CD4-positive, alpha-beta T cell (primary cell): ENCODE data around the gene TRABD2B. TPM values are rescaled to one million over a fixed set of nuclear protein-coding genes. Genes with fewer than 3 reads are reported as not detected.

Experiments used
- ATAC-seq: fragments of 200-7000 bp; cut with Tn5 transposase; one replicate; pipeline ENCODE4 v1.10.0; 2022; ENCODE audit warnings: mild to moderate bottlenecking; ENCODE audit not compliant: poor library complexity
- CTCF ChIA-PET: fragments of 350-600 bp; sonication (Branson Sonifier 250); formaldehyde crosslinking; loops from one replicate; lab custom pipeline; 2021; ENCODE audit warnings: antibody characterized with exemption, inconsistent platforms; lab: Charles Lee
- POLR2A ChIA-PET: fragments of 350-600 bp; sonication (Branson Sonifier 250); formaldehyde crosslinking; loops from one replicate; lab custom pipeline; 2021; ENCODE audit warnings: antibody characterized with exemption, inconsistent platforms; lab: Charles Lee
- DNase-seq, 14 experiments: peaks; one replicate each; pipeline ENCODE4 v3.0.0-alpha.2; 2013 to 2020; ENCODE audit warnings: mixed read lengths in 2 of 14
- H3K27ac ChIP-seq, 2 donors: one replicate each; pipeline versions ENCODE4 v1.5.1 to v1.7.0; 2013; ENCODE audit warnings: low read length in 2 of 2, low read depth in 1 of 2, mild to moderate bottlenecking in 1 of 2
- H3K27me3 ChIP-seq, 2 experiments: 1 replicate in 1 of 2; 2 replicates in 1 of 2; pipeline versions ENCODE4 v1.6.1 to v1.7.0; 2013; ENCODE audit warnings: low read length in 2 of 2, control low read depth in 1 of 2, mild to moderate bottlenecking in 1 of 2, moderate library complexity in 1 of 2; ENCODE audit not compliant: insufficient read depth in 2 of 2, control insufficient read depth in 1 of 2
- H3K36me3 ChIP-seq: one replicate; pipeline ENCODE4 v1.6.1; 2013; ENCODE audit warnings: low read length, control low read depth; ENCODE audit not compliant: insufficient read depth
- H3K4me1 ChIP-seq: one replicate; pipeline ENCODE4 v1.6.1; 2013; ENCODE audit warnings: low read length, control low read depth; ENCODE audit not compliant: insufficient read depth
- H3K4me3 ChIP-seq: one replicate; pipeline ENCODE4 v1.5.1; 2013; ENCODE audit warnings: mild to moderate bottlenecking, low read length, moderate library complexity
- H3K9me3 ChIP-seq, 2 experiments: 1 replicate in 1 of 2; 2 replicates in 1 of 2; pipeline versions ENCODE4 v1.6.1 to v1.7.0; 2013; ENCODE audit warnings: low read length in 2 of 2, mild to moderate bottlenecking in 2 of 2, control low read depth in 1 of 2, moderate library complexity in 1 of 2; ENCODE audit not compliant: control insufficient read depth in 1 of 2, insufficient read depth in 1 of 2
- H3K27ac Mint-ChIP-seq: one replicate; pipeline ENCODE4 v1.8.0; 2020; ENCODE audit warnings: mixed read lengths
- H3K27me3 Mint-ChIP-seq: one replicate; pipeline ENCODE4 v1.8.0; 2021; ENCODE audit warnings: mixed read lengths
- H3K36me3 Mint-ChIP-seq: one replicate; pipeline ENCODE4 v1.8.0; 2021; ENCODE audit warnings: low read depth, mixed read lengths
- H3K4me1 Mint-ChIP-seq: one replicate; pipeline ENCODE4 v1.8.0; 2021; ENCODE audit warnings: low read depth, mixed read lengths
- H3K4me3 Mint-ChIP-seq: one replicate; pipeline ENCODE4 v1.8.0; 2020; ENCODE audit warnings: mild to moderate bottlenecking, mixed read lengths
- H3K9me3 Mint-ChIP-seq: one replicate; pipeline ENCODE4 v1.8.0; 2020; ENCODE audit warnings: mixed read lengths
- intact Hi-C, 2 experiments: fragments of 100-400 bp; cut with DNase I in 1 of 2; cut with micrococcal nuclease in 1 of 2; formaldehyde crosslinking; loops; one replicate each; pipeline versions ENCODE4 v1.15.1 to v1.9.0; 2023 to 2025; cut with DNase I, micrococcal nuclease
- total RNA-seq, 174 experiments: library from RNA in 2 of 174; stranded (reverse) in 2 of 174; gene quantifications; one replicate each; pipeline ENCODE4 v1.2.3 and lab custom pipeline; 2021 to 2026
- TF ChIP-seq, protein P1 (sequence below): fragments of 200-600 bp; IDR thresholded peaks from one replicate; pipeline ENCODE4 v1.8.0; 2022; ENCODE audit warnings: antibody characterized with exemption, mild to moderate bottlenecking

The TRABD2B gene
- total RNA-seq, 2 experiments from 2014 or later = not detected

DNA sequence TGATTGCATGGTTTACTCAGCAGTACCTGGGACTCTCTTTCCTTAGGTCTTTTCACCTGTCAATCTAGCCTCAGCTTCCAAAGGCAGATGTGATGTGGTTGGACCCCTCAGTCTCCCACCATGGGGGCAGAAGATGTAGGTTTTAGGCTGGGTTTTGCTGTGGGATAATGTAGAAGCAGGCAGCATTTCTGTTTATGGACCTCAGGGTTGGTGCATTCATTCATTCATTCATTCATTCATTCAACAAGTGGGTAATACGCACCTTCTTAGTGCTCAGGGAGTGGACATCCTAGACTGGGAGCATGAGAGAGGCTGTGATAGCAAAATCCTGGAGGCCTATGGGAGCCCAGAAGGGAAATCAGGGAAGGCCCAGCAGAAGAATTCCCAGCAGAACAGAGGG lies 209.6 kb downstream of the TRABD2B start:
- Histone ChIP-seq H3K4me3 (no peak overlapping the region), H3K4me1 (no peaks in the 10 kb centered on the region), H3K9me3 (no peaks in the 10 kb centered on the region), H3K36me3 (no peaks in the 10 kb centered on the region), H3K27me3 (no peaks in the 10 kb centered on the region), H3K27ac (no peak overlapping the region)
- Mint-ChIP-seq H3K27me3 (no peaks in the 10 kb centered on the region), H3K4me1 (no peaks in the 10 kb centered on the region), H3K27ac (no peak overlapping the region), H3K4me3 (no peak overlapping the region), H3K36me3 (no peaks in the 10 kb centered on the region), H3K9me3 (no peaks in the 10 kb centered on the region)
- DNase-seq (no peak), ATAC-seq (no peak)
- TF ChIP-seq, protein P1, sequence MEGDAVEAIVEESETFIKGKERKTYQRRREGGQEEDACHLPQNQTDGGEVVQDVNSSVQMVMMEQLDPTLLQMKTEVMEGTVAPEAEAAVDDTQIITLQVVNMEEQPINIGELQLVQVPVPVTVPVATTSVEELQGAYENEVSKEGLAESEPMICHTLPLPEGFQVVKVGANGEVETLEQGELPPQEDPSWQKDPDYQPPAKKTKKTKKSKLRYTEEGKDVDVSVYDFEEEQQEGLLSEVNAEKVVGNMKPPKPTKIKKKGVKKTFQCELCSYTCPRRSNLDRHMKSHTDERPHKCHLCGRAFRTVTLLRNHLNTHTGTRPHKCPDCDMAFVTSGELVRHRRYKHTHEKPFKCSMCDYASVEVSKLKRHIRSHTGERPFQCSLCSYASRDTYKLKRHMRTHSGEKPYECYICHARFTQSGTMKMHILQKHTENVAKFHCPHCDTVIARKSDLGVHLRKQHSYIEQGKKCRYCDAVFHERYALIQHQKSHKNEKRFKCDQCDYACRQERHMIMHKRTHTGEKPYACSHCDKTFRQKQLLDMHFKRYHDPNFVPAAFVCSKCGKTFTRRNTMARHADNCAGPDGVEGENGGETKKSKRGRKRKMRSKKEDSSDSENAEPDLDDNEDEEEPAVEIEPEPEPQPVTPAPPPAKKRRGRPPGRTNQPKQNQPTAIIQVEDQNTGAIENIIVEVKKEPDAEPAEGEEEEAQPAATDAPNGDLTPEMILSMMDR = no peak
- POLR2A ChIA-PET = no interaction called here
- intact Hi-C loops = no loop called here
- CTCF ChIA-PET = no interaction called here

DNA sequence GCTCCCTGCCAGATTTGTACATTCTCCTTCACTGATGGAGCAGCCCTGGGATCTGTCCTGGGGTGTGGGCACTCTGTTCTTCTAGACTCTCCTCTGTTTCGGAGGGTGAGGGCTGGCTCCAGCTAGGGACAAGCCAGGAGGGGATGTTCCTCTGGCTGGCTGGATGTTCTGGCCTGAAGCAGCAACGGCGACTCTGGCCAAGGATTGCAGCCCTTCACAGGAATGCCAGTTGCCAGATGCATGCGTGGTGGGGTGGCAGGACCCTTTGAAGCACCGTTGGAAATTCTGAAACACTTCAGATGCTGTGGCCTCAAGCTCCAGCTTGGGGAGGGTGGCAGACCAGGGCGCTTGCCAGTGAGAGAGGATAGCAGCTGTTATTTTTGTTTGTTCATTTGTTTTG lies 210.9 kb downstream of the TRABD2B start:
- TF ChIP-seq, protein P1 = no peak
- Histone ChIP-seq H3K27me3 (no peaks in the 10 kb centered on the region), H3K9me3 (no peaks in the 10 kb centered on the region), H3K36me3 (no peaks in the 10 kb centered on the region), H3K4me3 (no peak overlapping the region), H3K27ac (no peak overlapping the region), H3K4me1 (no peaks in the 10 kb centered on the region)
- ChIA-PET CTCF (no interaction called here), POLR2A (no interaction called here)
- no peak for DNase-seq
- Mint-ChIP-seq H3K36me3 (no peaks in the 10 kb centered on the region), H3K4me1 (no peaks in the 10 kb centered on the region), H3K9me3 (no peaks in the 10 kb centered on the region), H3K27ac (no peak overlapping the region), H3K27me3 (peaks cover 8% of the 10 kb centered on the region), H3K4me3 (no peak overlapping the region)
- ATAC-seq = no peak
- intact Hi-C loops = no loop called here

DNA sequence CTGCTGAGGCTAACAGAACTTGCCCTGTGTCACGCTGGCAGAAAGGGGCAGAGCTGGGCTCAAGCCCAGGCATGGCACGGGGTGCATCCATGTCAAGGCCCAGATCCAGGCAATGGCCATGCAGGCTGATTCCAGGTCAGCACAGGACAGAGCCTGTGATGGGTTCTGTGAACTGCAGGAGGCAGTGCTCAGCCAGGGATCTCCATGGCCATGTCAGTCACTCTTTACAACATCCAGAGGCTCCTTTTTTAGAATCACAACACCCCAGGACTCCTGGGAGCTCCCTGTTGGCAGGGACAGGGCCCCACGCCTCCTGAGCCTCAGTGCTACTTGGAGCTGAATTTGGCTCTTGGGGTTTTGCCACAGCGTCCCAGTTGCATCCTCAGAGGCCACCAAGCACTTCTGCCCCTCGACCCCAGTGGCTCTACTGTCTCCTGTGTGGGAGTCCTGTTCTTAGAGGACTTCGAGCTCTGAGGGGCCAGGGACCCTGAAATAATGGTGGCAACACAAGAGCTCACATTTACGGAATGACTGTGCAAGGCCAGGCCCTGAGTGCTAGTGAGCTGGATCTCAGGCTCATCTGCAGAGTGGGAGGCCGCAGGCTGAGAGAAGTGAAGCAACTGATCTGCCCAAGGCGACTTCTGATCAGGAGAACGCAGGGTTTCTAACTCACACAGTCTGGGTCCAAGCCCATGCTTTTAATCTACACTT lies 211.5 kb downstream of the TRABD2B start:
- H3K4me1 ChIP-seq = no peaks in the 10 kb centered on the region
- no peaks in the 10 kb centered on the region for H3K27me3 ChIP-seq
- intact Hi-C loops = no loop called here
- ATAC-seq = no peak
- H3K4me3 Mint-ChIP-seq = no peak overlapping the region
- CTCF ChIA-PET = no interaction called here
- TF ChIP-seq, protein P1 = no peak
- H3K9me3 ChIP-seq = no peaks in the 10 kb centered on the region
- no peak for DNase-seq
- no peak overlapping the region for H3K4me3 ChIP-seq
- H3K27me3 Mint-ChIP-seq = peaks cover 8% of the 10 kb centered on the region
- H3K36me3 Mint-ChIP-seq = no peaks in the 10 kb centered on the region
- POLR2A ChIA-PET = no interaction called here
- H3K36me3 ChIP-seq = no peaks in the 10 kb centered on the region
- H3K9me3 Mint-ChIP-seq = no peaks in the 10 kb centered on the region
- H3K4me1 Mint-ChIP-seq = no peaks in the 10 kb centered on the region
- no peak overlapping the region for H3K27ac ChIP-seq
- H3K27ac Mint-ChIP-seq = no peak overlapping the region
